Smooth muscle cell (in vitro differentiated cells): ENCODE results near the gene CBY1. TPM values are rescaled to one million over a fixed set of nuclear protein-coding genes. Genes with fewer than 3 reads are reported as not detected.
A peak's percentile ranks its signal among the peaks of the same experiment; 100 is the strongest.

Experiments used
- DNase-seq: peaks from one replicate; lab custom pipeline; 2025; ENCODE audit not compliant: unreplicated experiment; lab: John Stamatoyannopoulos, UW
- H2AFZ ChIP-seq: fragments of 200-600 bp; sonication (generic); 2 replicates; pipeline ENCODE4 v1.6.0; 2016; ENCODE audit warnings: antibody characterized with exemption, low read depth, mild to moderate bottlenecking
- H3F3A ChIP-seq: fragments of 200-600 bp; sonication (generic); 2 replicates; pipeline ENCODE4 v1.6.0; 2017; ENCODE audit warnings: antibody characterized with exemption, low read depth
- H3K27ac ChIP-seq: fragments of 200-600 bp; sonication (generic); 2 replicates; pipeline ENCODE4 v1.5.1; 2016; ENCODE audit warnings: low read depth, mild to moderate bottlenecking
- H3K27me3 ChIP-seq: fragments of 200-600 bp; sonication (generic); 2 replicates; pipeline ENCODE4 v1.6.1; 2016; ENCODE audit warnings: low read depth, mild to moderate bottlenecking
- H3K36me3 ChIP-seq: fragments of 200-600 bp; sonication (generic); 2 replicates; pipeline ENCODE4 v1.5.1; 2016; ENCODE audit warnings: low read depth
- H3K4me1 ChIP-seq: fragments of 200-600 bp; sonication (generic); 2 replicates; pipeline ENCODE4 v1.5.1; 2016; ENCODE audit warnings: low read depth
- H3K4me2 ChIP-seq: fragments of 200-600 bp; sonication (generic); 2 replicates; pipeline ENCODE4 v1.6.0; 2016; ENCODE audit warnings: mild to moderate bottlenecking
- H3K4me3 ChIP-seq: fragments of 200-600 bp; sonication (generic); 2 replicates; pipeline ENCODE4 v1.5.1; 2016; ENCODE audit warnings: mild to moderate bottlenecking
- H3K79me2 ChIP-seq: fragments of 200-600 bp; sonication (generic); 2 replicates; pipeline ENCODE4 v1.6.0; 2016; ENCODE audit warnings: low read depth, mild to moderate bottlenecking
- H3K9ac ChIP-seq: fragments of 200-600 bp; sonication (generic); 2 replicates; pipeline ENCODE4 v1.6.0; 2016; ENCODE audit warnings: low read depth
- H3K9me3 ChIP-seq: fragments of 200-600 bp; sonication (generic); replicated peaks from 2 replicates; pipeline ENCODE4 v1.5.1; 2016; ENCODE audit warnings: low read depth
- H4K20me1 ChIP-seq: fragments of 200-600 bp; sonication (generic); 2 replicates; pipeline ENCODE4 v1.6.0; 2016; ENCODE audit warnings: low read depth
- WGBS: methylation state at CpG from one replicate; pipeline ENCODE4 v1.1.7; 2016; ENCODE audit warnings: low lambda C conversion rate; 5-methylcytosine and 5-hydroxymethylcytosine counted together
- polyA plus RNA-seq: library from polyadenylated mRNA; unstranded; fragments of >200 nt; fragmentation: Nextera tagmentation; extraction: Ambion mirVana; gene quantifications from 2 replicates; pipeline ENCODE4 v1.2.1, GENCODE V29; 2016
- total RNA-seq: library from RNA; depleted of rRNA; stranded (reverse); fragments of >200 nt; gene quantifications from 2 replicates; pipeline ENCODE4 v1.2.3, GENCODE V29; 2014
- TF ChIP-seq, protein P1 (sequence below): fragments of 200-600 bp; sonication (generic); IDR thresholded peaks from 2 replicates; pipeline ENCODE4 v1.5.1; 2017; ENCODE audit warnings: borderline replicate concordance, mild to moderate bottlenecking, antibody characterized with exemption; ENCODE audit not compliant: insufficient read depth, poor library complexity, severe bottlenecking

CBY1 gene
- total and polyA plus RNA-seq, 2 experiments from 2014 or later: 12.3 to 52.9 TPM

DNA sequence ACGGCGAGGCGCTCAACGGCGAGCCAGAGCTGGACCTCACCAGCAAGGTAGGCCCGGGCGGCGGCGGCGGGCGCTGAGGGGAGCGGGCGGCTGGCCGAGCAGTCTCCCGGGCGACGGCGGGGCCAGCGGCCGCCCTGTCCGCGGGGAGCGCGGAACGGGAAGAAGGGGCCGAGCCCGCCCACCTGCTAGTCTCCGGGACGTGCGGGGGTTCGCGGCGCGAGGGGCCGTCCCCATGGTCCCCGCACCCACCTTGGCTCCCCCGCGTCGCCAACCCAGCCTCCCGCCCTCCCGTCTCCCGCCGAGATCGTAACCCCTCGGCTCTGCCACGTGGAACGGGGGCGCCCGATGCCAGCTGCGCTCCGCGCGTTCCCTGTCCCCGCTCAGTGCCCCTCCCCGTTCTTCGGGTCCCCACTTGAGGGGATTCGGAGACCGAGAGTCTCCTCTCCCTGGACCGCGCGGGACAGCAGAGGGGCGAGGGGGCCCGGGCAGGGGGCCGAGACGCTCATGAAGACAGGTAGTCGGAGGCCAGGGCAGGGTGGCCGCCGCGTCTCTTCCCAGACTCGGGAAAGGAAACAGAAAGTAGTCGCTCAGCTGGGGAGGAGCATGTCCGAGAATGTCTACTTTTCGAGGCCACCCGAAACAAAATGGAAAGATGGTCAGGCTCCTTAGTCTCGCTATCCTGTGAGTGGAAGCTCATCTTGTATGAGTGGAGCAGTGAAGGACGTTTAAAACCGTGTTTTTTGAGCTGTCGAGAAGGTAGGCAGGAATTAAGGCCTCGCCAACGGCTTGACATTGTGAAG lies 49.9 kb downstream of the CBY1 start:
- peak overlapping the region; percentile 95 for H3K4me3 ChIP-seq
- H3K4me2 ChIP-seq: peak overlapping the region; percentile 91
- whole genome bisulfite sequencing: under 1% methylated on average over 32 of the region's 80 CpGs
- DNase-seq: peak; percentile 34
- peaks cover 51% of the 10 kb centered on the region for H4K20me1 ChIP-seq
- H3K9ac ChIP-seq: peak overlapping the region; percentile 98
- H2AFZ ChIP-seq: no peak overlapping the region
- peaks cover 52% of the 10 kb centered on the region for H3K79me2 ChIP-seq
- peaks cover 8% of the 10 kb centered on the region for H3F3A ChIP-seq
- H3K4me1 ChIP-seq: peaks cover 19% of the 10 kb centered on the region
- TF ChIP-seq, protein P1, sequence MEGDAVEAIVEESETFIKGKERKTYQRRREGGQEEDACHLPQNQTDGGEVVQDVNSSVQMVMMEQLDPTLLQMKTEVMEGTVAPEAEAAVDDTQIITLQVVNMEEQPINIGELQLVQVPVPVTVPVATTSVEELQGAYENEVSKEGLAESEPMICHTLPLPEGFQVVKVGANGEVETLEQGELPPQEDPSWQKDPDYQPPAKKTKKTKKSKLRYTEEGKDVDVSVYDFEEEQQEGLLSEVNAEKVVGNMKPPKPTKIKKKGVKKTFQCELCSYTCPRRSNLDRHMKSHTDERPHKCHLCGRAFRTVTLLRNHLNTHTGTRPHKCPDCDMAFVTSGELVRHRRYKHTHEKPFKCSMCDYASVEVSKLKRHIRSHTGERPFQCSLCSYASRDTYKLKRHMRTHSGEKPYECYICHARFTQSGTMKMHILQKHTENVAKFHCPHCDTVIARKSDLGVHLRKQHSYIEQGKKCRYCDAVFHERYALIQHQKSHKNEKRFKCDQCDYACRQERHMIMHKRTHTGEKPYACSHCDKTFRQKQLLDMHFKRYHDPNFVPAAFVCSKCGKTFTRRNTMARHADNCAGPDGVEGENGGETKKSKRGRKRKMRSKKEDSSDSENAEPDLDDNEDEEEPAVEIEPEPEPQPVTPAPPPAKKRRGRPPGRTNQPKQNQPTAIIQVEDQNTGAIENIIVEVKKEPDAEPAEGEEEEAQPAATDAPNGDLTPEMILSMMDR: no peak
- no peaks in the 10 kb centered on the region for H3K9me3 ChIP-seq
- H3K36me3 ChIP-seq: no peaks in the 10 kb centered on the region
- H3K27ac ChIP-seq: peak overlapping the region; percentile 92
- no peaks in the 10 kb centered on the region for H3K27me3 ChIP-seq

- H3K9me3 ChIP-seq: no peaks in the 10 kb centered on the region
- peaks cover 16% of the 10 kb centered on the region for H3K4me1 ChIP-seq
- DNase-seq: no peak
- H3K79me2 ChIP-seq: peaks cover 57% of the 10 kb centered on the region
- no peaks in the 10 kb centered on the region for H3K36me3 ChIP-seq
- H3K4me3 ChIP-seq: peak overlapping the region; percentile 95
- peak overlapping the region; percentile 98 for H3K9ac ChIP-seq
- TF ChIP-seq, protein P1: no peak
- H3F3A ChIP-seq: peaks cover 8% of the 10 kb centered on the region
- 11% methylated on average over 4 of the region's 4 CpGs for WGBS
- H2AFZ ChIP-seq: no peak overlapping the region
- H4K20me1 ChIP-seq: peaks cover 56% of the 10 kb centered on the region
- H3K4me2 ChIP-seq: peak overlapping the region; percentile 91
- peak overlapping the region; percentile 92 for H3K27ac ChIP-seq
- H3K27me3 ChIP-seq: no peaks in the 10 kb centered on the region
Measured at GRCh38 chr22:38706901-38707195, 50.4 kb downstream of the CBY1 start.

GRCh38 chr22:38707346-38707745 lies 50.9 kb downstream of the CBY1 start:
- no peak for DNase-seq
- peaks cover 61% of the 10 kb centered on the region for H4K20me1 ChIP-seq
- TF ChIP-seq, protein P1: no peak

DNA sequence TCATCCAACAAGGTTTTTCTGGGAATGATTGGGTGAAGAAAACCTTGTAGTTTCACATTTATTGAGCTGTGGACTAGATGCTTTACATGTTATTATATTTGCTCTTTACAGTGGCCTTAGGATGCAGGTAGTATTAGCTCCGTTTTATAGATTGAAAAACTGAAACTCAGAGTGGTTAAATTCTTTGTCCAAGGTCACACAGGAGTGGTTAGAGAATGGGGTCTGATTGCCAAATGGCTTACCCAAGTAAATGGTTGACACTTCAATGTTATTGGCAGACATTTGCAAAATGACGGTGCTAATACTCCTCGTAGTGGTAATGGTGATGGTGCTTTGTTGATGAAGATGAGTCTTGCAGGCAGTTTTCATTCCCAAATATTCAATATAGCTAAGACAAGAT lies 51.5 kb downstream of the CBY1 start:
- TF ChIP-seq, protein P1: no peak
- Histone ChIP-seq H3K9ac (no peak overlapping the region), H3F3A (peaks cover 8% of the 10 kb centered on the region), H3K27ac (no peak overlapping the region), H3K79me2 (peaks cover 69% of the 10 kb centered on the region), H3K27me3 (no peaks in the 10 kb centered on the region), H2AFZ (no peak overlapping the region), H3K4me3 (peak overlapping the region; percentile 95), H4K20me1 (peaks cover 68% of the 10 kb centered on the region), H3K4me2 (peak overlapping the region; percentile 91), H3K9me3 (no peaks in the 10 kb centered on the region), H3K36me3 (no peaks in the 10 kb centered on the region), H3K4me1 (peaks cover 26% of the 10 kb centered on the region)
- 93% methylated on average over 3 of the region's 3 CpGs for WGBS
- no peak for DNase-seq

More at GRCh38 chr22:38707346-38707745, 50.9 kb downstream of the CBY1 start:
- WGBS: 36% methylated on average over 2 of the region's 2 CpGs
- H3K36me3 ChIP-seq: no peaks in the 10 kb centered on the region
- no peaks in the 10 kb centered on the region for H3K9me3 ChIP-seq
- H3F3A ChIP-seq: peaks cover 8% of the 10 kb centered on the region
- H3K27ac ChIP-seq: peak overlapping the region; percentile 92
- H3K4me3 ChIP-seq: peak overlapping the region; percentile 95
- peak overlapping the region; percentile 91 for H3K4me2 ChIP-seq
- H3K27me3 ChIP-seq: no peaks in the 10 kb centered on the region
- H2AFZ ChIP-seq: no peak overlapping the region
- peaks cover 62% of the 10 kb centered on the region for H3K79me2 ChIP-seq
- peak overlapping the region; percentile 98 for H3K9ac ChIP-seq
- H3K4me1 ChIP-seq: peaks cover 21% of the 10 kb centered on the region
